ENCODE measurements around the gene PPOX.

The PPOX gene

DNA sequence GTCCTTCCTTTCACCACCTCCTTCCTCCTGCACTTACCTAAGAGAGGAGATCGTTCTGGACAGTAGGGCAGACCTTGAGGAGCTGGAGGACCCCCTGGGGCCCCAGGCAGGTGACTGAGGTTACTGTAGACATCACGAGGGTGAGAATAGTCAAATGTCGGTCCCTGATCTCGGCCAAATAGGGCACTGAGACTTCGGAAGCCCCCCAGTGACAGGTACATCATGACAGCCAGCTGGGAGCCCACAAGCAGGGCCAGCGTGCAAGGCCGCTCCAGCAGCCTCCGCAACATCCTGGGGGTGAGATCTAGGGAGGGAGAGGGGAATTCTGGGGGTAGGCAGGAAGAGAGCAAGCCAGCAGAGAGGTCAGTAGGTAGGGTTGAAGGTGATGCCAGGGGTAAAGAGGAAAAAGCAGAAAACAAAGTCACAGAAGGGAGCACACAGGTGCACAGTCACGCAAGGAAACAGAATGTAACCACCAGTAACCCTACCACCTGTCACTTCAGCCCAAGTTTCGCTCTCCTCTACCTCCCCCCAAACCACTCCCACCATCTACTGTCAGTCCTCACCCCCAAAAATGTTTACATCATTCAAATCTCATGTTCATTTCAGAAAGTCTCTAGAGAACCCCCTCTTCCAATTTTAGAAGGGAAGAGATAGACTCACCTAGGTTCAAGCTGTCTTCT, 9.7 kb downstream of the PPOX start:
- Histone ChIP-seq H3K4me2 (ENCODE audit: low read length) (peak overlapping the region; percentile 94), H3K4me3 (ENCODE audit: low read length) (peak overlapping the region; percentile 99), H3K27ac (ENCODE audit: low read depth, low read length) (no peak overlapping the region), H3K79me2 (ENCODE audit: control insufficient read depth, low read length) (peaks cover 16% of the 10 kb centered on the region), H3K36me3 (ENCODE audit: control insufficient read depth, low read length) (peaks cover 45% of the 10 kb centered on the region), H3K9me3 (ENCODE audit: control insufficient read depth, insufficient read depth, low read length) (no peaks in the 10 kb centered on the region), H3F3A (ENCODE audit: control insufficient read depth, insufficient read depth) (0 out of 2 replicates have a peak, but pooled peaks cover 2% of the 10 kb centered on the region), H4K20me1 (ENCODE audit: control insufficient read depth, insufficient read depth, low read depth, low read length) (no peaks in the 10 kb centered on the region), H3K9me2 (replicated peaks; ENCODE audit: control insufficient read depth, low read length) (no peaks in the 10 kb centered on the region), H3K27me3 (ENCODE audit: control insufficient read depth, low read length) (no peaks in the 10 kb centered on the region), H3K4me1 (ENCODE audit: control insufficient read depth, low read length) (peaks cover 24% of the 10 kb centered on the region)
- TF ChIP-seq, protein P1, sequence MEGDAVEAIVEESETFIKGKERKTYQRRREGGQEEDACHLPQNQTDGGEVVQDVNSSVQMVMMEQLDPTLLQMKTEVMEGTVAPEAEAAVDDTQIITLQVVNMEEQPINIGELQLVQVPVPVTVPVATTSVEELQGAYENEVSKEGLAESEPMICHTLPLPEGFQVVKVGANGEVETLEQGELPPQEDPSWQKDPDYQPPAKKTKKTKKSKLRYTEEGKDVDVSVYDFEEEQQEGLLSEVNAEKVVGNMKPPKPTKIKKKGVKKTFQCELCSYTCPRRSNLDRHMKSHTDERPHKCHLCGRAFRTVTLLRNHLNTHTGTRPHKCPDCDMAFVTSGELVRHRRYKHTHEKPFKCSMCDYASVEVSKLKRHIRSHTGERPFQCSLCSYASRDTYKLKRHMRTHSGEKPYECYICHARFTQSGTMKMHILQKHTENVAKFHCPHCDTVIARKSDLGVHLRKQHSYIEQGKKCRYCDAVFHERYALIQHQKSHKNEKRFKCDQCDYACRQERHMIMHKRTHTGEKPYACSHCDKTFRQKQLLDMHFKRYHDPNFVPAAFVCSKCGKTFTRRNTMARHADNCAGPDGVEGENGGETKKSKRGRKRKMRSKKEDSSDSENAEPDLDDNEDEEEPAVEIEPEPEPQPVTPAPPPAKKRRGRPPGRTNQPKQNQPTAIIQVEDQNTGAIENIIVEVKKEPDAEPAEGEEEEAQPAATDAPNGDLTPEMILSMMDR (IDR thresholded peaks at IDR 0.05; ENCODE audit: low read depth, low read length, poor library complexity, severe bottlenecking) = no peak
- TF ChIP-seq EZH2phosphoT487 (IDR thresholded peaks at IDR 0.05; ENCODE audit: borderline replicate concordance, low read length) = no peak

GRCh38 chr1:161176468-161177111, 10.4 kb downstream of the PPOX start:
- Histone ChIP-seq H3K79me2 (ENCODE audit: control insufficient read depth, low read length) (peaks cover 16% of the 10 kb centered on the region), H3K9me2 (replicated peaks; ENCODE audit: control insufficient read depth, low read length) (no peaks in the 10 kb centered on the region), H3K9me3 (ENCODE audit: control insufficient read depth, insufficient read depth, low read length) (no peaks in the 10 kb centered on the region), H3K27me3 (ENCODE audit: control insufficient read depth, low read length) (no peaks in the 10 kb centered on the region), H3K27ac (ENCODE audit: low read depth, low read length) (peak overlapping the region; percentile 31; the same call in 1 of the 2 replicates), H4K20me1 (ENCODE audit: control insufficient read depth, insufficient read depth, low read depth, low read length) (no peaks in the 10 kb centered on the region), H3K36me3 (ENCODE audit: control insufficient read depth, low read length) (peaks cover 39% of the 10 kb centered on the region), H3K4me1 (ENCODE audit: control insufficient read depth, low read length) (peaks cover 24% of the 10 kb centered on the region), H3K4me2 (ENCODE audit: low read length) (peak overlapping the region; percentile 94), H3K4me3 (ENCODE audit: low read length) (peak overlapping the region; percentile 99), H3F3A (ENCODE audit: control insufficient read depth, insufficient read depth) (0 out of 2 replicates have a peak, but pooled peaks cover 2% of the 10 kb centered on the region)
- TF ChIP-seq, protein P1 (IDR thresholded peaks at IDR 0.05; ENCODE audit: low read depth, low read length, poor library complexity, severe bottlenecking) = no peak
- no peak for TF ChIP-seq EZH2phosphoT487 (IDR thresholded peaks at IDR 0.05; ENCODE audit: borderline replicate concordance, low read length)

DNA sequence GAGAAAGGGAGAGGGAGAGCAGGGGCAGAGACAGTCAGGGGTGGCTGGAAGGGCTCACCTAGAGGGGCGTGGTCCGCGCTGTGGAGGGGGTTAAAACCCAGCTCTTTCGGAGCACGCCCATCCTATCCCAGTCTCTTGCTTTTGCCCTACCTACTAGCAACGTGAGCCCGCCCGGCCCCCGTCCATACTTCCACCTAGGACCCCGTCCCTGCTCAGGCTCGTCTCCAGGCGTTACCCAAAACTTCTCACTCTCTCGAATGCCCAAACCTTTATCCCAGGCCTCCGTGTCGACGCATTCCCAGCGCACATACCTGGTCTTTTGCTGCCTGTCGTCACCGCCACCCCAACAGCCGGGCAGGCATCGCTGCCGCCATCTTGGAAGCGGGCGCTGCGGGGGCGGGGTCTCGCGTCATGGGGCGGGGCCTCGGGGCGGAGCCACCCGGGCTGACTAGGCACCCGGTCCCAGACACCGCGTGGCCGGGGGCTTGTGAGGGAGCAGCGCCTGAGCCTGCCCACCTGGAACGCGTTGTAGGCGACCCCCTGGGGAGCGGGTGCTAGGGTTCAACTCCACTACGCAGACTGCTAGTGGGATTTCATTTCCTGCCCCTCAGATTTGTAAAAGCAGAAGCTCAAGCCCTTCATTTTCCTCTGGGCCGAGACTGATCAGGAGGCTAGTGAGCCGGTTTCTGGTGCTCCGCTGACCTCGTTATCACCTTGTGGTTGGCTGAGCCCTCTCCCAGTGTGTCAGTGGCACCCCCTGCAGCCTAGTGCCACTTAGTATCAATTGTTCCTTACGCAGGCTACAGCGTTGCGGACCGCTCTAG, 11.1 kb downstream of the PPOX start, which contains the start of gene B4GALT3:
TSS of gene B4GALT3 (minus strand) at position 396 of the 824 bp plus-strand sequence. CDS start 1,447 bp downstream, outside the sequence.
- Histone ChIP-seq H3K9me3 (ENCODE audit: control insufficient read depth, insufficient read depth, low read length) (no peaks in the 10 kb centered on the region), H3K4me3 (ENCODE audit: low read length) (peak within 1 kb of the TSS; percentile 99), H4K20me1 (ENCODE audit: control insufficient read depth, insufficient read depth, low read depth, low read length) (no peaks in the 10 kb centered on the region), H3F3A (ENCODE audit: control insufficient read depth, insufficient read depth) (0 out of 2 replicates have a peak, but pooled peaks cover 2% of the 10 kb centered on the region), H3K27me3 (ENCODE audit: control insufficient read depth, low read length) (no peaks in the 10 kb centered on the region), H3K79me2 (ENCODE audit: control insufficient read depth, low read length) (peaks cover 16% of the 10 kb centered on the region), H3K36me3 (ENCODE audit: control insufficient read depth, low read length) (peaks cover 31% of the 10 kb centered on the region), H3K4me1 (ENCODE audit: control insufficient read depth, low read length) (peaks cover 27% of the 10 kb centered on the region), H3K4me2 (ENCODE audit: low read length) (peak within 1 kb of the TSS; percentile 94), H3K9me2 (replicated peaks; ENCODE audit: control insufficient read depth, low read length) (no peaks in the 10 kb centered on the region), H3K27ac (ENCODE audit: low read depth, low read length) (peak within 1 kb of the TSS; percentile 31)
- TF ChIP-seq, protein P1 (IDR thresholded peaks at IDR 0.05; ENCODE audit: low read depth, low read length, poor library complexity, severe bottlenecking) = no peak
- no peak for TF ChIP-seq EZH2phosphoT487 (IDR thresholded peaks at IDR 0.05; ENCODE audit: borderline replicate concordance, low read length)

Measured in DOHH2 (cell line).